Activated naive CD4-positive, alpha-beta T cell treated with anti-CD3 and anti-CD28 coated beads, Interleukin-2, amount 10 ng/mL, durations not matched to agents 5 hours and 36 hours (primary cell): ENCODE measurements around the gene NRN1. TPM values are rescaled to one million over a fixed set of nuclear protein-coding genes. Genes with fewer than 3 reads are reported as not detected.

Source experiments
- total RNA-seq, 2 experiments: library from RNA; stranded (reverse); gene quantifications; one replicate each; pipeline ENCODE4 v1.2.3, GENCODE V29; 2021

The NRN1 gene
- total RNA-seq = 10 to 100 TPM; 15.4 to 16.4 TPM

GRCh38 chr6:6006428-6007365 lies at the start of gene NRN1:
Gene NRN1 (minus strand): TSS chr6:6006925. CDS start chr6:6006749, 176 bp downstream.

